Glutamatergic neuron (in vitro differentiated cells): ENCODE data around the gene SNRNP48. TPM values are rescaled to one million over a fixed set of nuclear protein-coding genes. Genes with fewer than 3 reads are reported as not detected.

Source experiments
- DNase-seq: peaks from one replicate; pipeline ENCODE4 v3.0.0; 2022
- H3K27ac Mint-ChIP-seq: one replicate; pipeline ENCODE4 v1.8.0; 2020; ENCODE audit warnings: mild to moderate bottlenecking, mixed read lengths, inconsistent platforms; ENCODE audit not compliant: unreplicated experiment
- H3K27me3 Mint-ChIP-seq: one replicate; pipeline ENCODE4 v1.8.0; 2020; ENCODE audit warnings: mild to moderate bottlenecking, moderate library complexity, mixed read lengths, inconsistent platforms; ENCODE audit not compliant: unreplicated experiment
- H3K36me3 Mint-ChIP-seq: one replicate; pipeline ENCODE4 v1.8.0; 2020; ENCODE audit warnings: mild to moderate bottlenecking, mixed read lengths, inconsistent platforms; ENCODE audit not compliant: unreplicated experiment
- H3K4me1 Mint-ChIP-seq: one replicate; pipeline ENCODE4 v1.8.0; 2020; ENCODE audit warnings: mild to moderate bottlenecking, low read depth, mixed read lengths, inconsistent platforms; ENCODE audit not compliant: unreplicated experiment
- H3K4me3 Mint-ChIP-seq: one replicate; pipeline ENCODE4 v1.8.0; 2020; ENCODE audit warnings: mild to moderate bottlenecking, mixed read lengths, inconsistent platforms; ENCODE audit not compliant: unreplicated experiment
- H3K9me3 Mint-ChIP-seq: one replicate; pipeline ENCODE4 v1.8.0; 2020; ENCODE audit warnings: mild to moderate bottlenecking, moderate library complexity, mixed read lengths, inconsistent platforms; ENCODE audit not compliant: unreplicated experiment
- CTCF ChIP-seq: fragments of 200-600 bp; sonication (generic); IDR thresholded peaks from one replicate; pipeline ENCODE4 v1.5.0; 2021; ENCODE audit not compliant: partially characterized antibody, unreplicated experiment
- total RNA-seq: library from RNA; stranded (reverse); fragmentation: NEBNext Ultra II Directional; extraction: Animal tissue kit (Norgen Biotek cat#: 25700); gene quantifications from one replicate; pipeline ENCODE4 v1.2.1, GENCODE V29; 2021; ENCODE audit not compliant: unreplicated experiment

Gene SNRNP48
- total RNA-seq, 1 donor from 2014 or later: 9.5 TPM

GRCh38 chr6:7562769-7563168 is 27.2 kb upstream of the SNRNP48 start:
- H3K4me1 Mint-ChIP-seq: peaks cover 4% of the 10 kb centered on the region
- peaks cover 2% of the 10 kb centered on the region for H3K27me3 Mint-ChIP-seq
- H3K9me3 Mint-ChIP-seq: no peaks in the 10 kb centered on the region
- DNase-seq: no peak
- TF ChIP-seq CTCF: no peak
- H3K36me3 Mint-ChIP-seq: no peaks in the 10 kb centered on the region
- no peak overlapping the region for H3K27ac Mint-ChIP-seq
- H3K4me3 Mint-ChIP-seq: no peak overlapping the region

GRCh38 chr6:7566107-7566506 is 23.9 kb upstream of the SNRNP48 start:
- Mint-ChIP-seq H3K9me3 (no peaks in the 10 kb centered on the region), H3K4me1 (no peaks in the 10 kb centered on the region), H3K27ac (no peak overlapping the region), H3K27me3 (peaks cover 2% of the 10 kb centered on the region), H3K4me3 (no peak overlapping the region), H3K36me3 (no peaks in the 10 kb centered on the region)
- TF ChIP-seq CTCF: no peak
- DNase-seq: no peak

GRCh38 chr6:7566617-7567173 is 23.3 kb upstream of the SNRNP48 start:
- DNase-seq: no peak
- Mint-ChIP-seq H3K9me3 (no peaks in the 10 kb centered on the region), H3K27ac (no peak overlapping the region), H3K36me3 (no peaks in the 10 kb centered on the region), H3K27me3 (peaks cover 2% of the 10 kb centered on the region), H3K4me3 (no peak overlapping the region), H3K4me1 (no peaks in the 10 kb centered on the region)
- no peak for TF ChIP-seq CTCF

GRCh38 chr6:7568021-7568420 is 22.0 kb upstream of the SNRNP48 start:
- Mint-ChIP-seq H3K27me3 (peaks cover 2% of the 10 kb centered on the region), H3K36me3 (no peaks in the 10 kb centered on the region), H3K4me1 (no peaks in the 10 kb centered on the region), H3K9me3 (no peaks in the 10 kb centered on the region), H3K4me3 (no peak overlapping the region), H3K27ac (no peak overlapping the region)
- no peak for TF ChIP-seq CTCF
- DNase-seq: no peak

GRCh38 chr6:7569082-7569481 is 20.9 kb upstream of the SNRNP48 start:
- no peak overlapping the region for H3K27ac Mint-ChIP-seq
- no peak for DNase-seq
- TF ChIP-seq CTCF: no peak
- H3K4me3 Mint-ChIP-seq: no peak overlapping the region
- H3K9me3 Mint-ChIP-seq: no peaks in the 10 kb centered on the region
- peaks cover 2% of the 10 kb centered on the region for H3K27me3 Mint-ChIP-seq
- no peaks in the 10 kb centered on the region for H3K36me3 Mint-ChIP-seq
- no peaks in the 10 kb centered on the region for H3K4me1 Mint-ChIP-seq
